Activated CD4-positive, alpha-beta T cell treated with anti-CD3 and anti-CD28 coated beads, Interleukin-2, amount 10 ng/mL, durations not matched to agents 24 days and 14 days (primary cell): ENCODE measurements around the gene ZNF770. TPM values are rescaled to one million over a fixed set of nuclear protein-coding genes. Genes with fewer than 3 reads are reported as not detected.
"Not testable (repeated sequence)": the region's sequence is repeated elsewhere in the genome, so short reads cannot be mapped to it uniquely, and the experiment has no call there.

Source experiments
- DNase-seq: peaks from one replicate; pipeline ENCODE4 v3.0.0; 2022
- H3K27ac Mint-ChIP-seq: one replicate; pipeline ENCODE4 v1.8.0; 2022; ENCODE audit warnings: mild to moderate bottlenecking, mixed read lengths
- H3K27me3 Mint-ChIP-seq: one replicate; pipeline ENCODE4 v1.8.0; 2022; ENCODE audit warnings: mixed read lengths
- H3K36me3 Mint-ChIP-seq: one replicate; pipeline ENCODE4 v1.8.0; 2022; ENCODE audit warnings: low read depth, mild to moderate bottlenecking, mixed read lengths
- H3K4me1 Mint-ChIP-seq: one replicate; pipeline ENCODE4 v1.8.0; 2021; ENCODE audit warnings: mixed read lengths
- H3K4me3 Mint-ChIP-seq: one replicate; pipeline ENCODE4 v1.8.0; 2022; ENCODE audit warnings: mild to moderate bottlenecking, moderate library complexity, mixed read lengths
- H3K9me3 Mint-ChIP-seq: one replicate; pipeline ENCODE4 v1.8.0; 2021; ENCODE audit warnings: mixed read lengths
- intact Hi-C: fragments of 100-400 bp; cut with micrococcal nuclease; formaldehyde crosslinking; loops from one replicate; pipeline ENCODE4 v1.15.1; 2023
- total RNA-seq: library from RNA; stranded (reverse); gene quantifications from 2 replicates; pipeline ENCODE4 v1.2.3, GENCODE V29; 2022

ZNF770 gene
- total RNA-seq, 1 donor from 2014 or later: 56.3 TPM

DNA sequence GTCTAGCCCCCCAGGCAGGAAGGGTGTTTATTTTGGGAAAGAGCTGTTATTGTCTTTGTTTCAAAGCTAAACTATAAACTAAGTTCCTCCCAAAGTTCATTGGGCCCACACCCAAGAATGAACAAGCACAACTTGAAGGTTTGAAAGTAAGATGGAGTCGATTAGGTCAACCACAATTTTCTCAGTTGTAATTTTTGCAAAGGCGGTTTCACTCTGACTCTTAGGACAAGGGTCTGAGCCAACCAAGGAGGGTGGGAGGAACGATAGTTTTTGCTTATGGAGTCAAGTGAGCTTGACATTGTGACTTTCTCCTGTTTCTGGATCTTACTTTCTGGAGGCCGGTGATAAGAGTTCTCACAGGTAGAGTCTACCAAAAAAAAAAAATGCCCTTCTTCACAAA is 5.8 kb upstream of the ZNF770 start:
- H3K27me3 Mint-ChIP-seq: no peaks in the 10 kb centered on the region
- H3K36me3 Mint-ChIP-seq: no peaks in the 10 kb centered on the region
- intact Hi-C loops: no loop called here
- peak overlapping the region; percentile 84 for H3K27ac Mint-ChIP-seq
- peaks cover 7% of the 10 kb centered on the region for H3K9me3 Mint-ChIP-seq
- DNase-seq: peak; percentile 66
- peak overlapping the region; percentile 63 for H3K4me3 Mint-ChIP-seq
- peaks cover 28% of the 10 kb centered on the region for H3K4me1 Mint-ChIP-seq

GRCh38 chr15:34993412-34993811 is 5.3 kb upstream of the ZNF770 start:
- Mint-ChIP-seq H3K27me3 (no peaks in the 10 kb centered on the region), H3K4me3 (peak overlapping the region; percentile 63), H3K36me3 (no peaks in the 10 kb centered on the region), H3K4me1 (peaks cover 28% of the 10 kb centered on the region), H3K9me3 (peaks cover 7% of the 10 kb centered on the region), H3K27ac (peak overlapping the region; percentile 84)
- intact Hi-C loops: no loop called here
- peak; percentile 61 for DNase-seq

GRCh38 chr15:34987609-34988026 is 469 bp downstream of the ZNF770 start:
- H3K27me3 Mint-ChIP-seq: no peaks in the 10 kb centered on the region
- no peak for DNase-seq
- H3K36me3 Mint-ChIP-seq: peaks cover 33% of the 10 kb centered on the region

GRCh38 chr15:34986771-34987480 is 1.2 kb downstream of the ZNF770 start:
- Mint-ChIP-seq H3K4me1 (peaks cover 22% of the 10 kb centered on the region), H3K36me3 (peaks cover 39% of the 10 kb centered on the region), H3K27me3 (no peaks in the 10 kb centered on the region), H3K4me3 (peak overlapping the region; percentile 97), H3K9me3 (no peaks in the 10 kb centered on the region), H3K27ac (peak overlapping the region; percentile 99)
- intact Hi-C loops: loop anchor here (5.0 kb wide), 1 partner anchor 560 kb away; the partner anchor contains the start of gene DPH6
- DNase-seq: no peak

More at GRCh38 chr15:34987609-34988026, 469 bp downstream of the ZNF770 start:
- H3K4me1 Mint-ChIP-seq: peaks cover 22% of the 10 kb centered on the region
- no peaks in the 10 kb centered on the region for H3K9me3 Mint-ChIP-seq
- peak overlapping the region; percentile 99 for H3K27ac Mint-ChIP-seq
- intact Hi-C loops: loop anchor here (1.0 to 5.0 kb wide), 2 partner anchors 18 to 560 kb away; partner anchors contain the start of genes AQR and DPH6
- H3K4me3 Mint-ChIP-seq: peak overlapping the region; percentile 97

DNA sequence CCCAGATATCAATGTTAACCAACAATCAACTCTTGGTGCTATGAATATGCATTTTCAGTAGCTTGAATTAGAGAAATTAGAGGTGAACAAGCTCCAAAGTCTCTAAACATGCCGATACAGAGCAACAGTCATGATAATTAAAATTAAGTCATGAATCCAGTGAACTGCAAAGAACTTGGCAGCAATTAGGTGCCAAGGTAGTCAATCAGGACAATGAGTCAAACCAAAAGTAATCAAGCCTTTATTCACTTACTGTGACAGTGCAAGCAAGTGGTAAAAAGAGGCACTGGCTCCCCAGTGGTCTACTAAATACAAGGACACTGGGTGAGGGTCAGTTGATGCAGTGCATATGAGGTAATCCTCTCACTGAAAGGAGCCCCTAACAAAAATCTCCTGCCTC is 1.8 kb downstream of the ZNF770 start:
- DNase-seq: no peak
- peaks cover 21% of the 10 kb centered on the region for H3K4me1 Mint-ChIP-seq
- H3K36me3 Mint-ChIP-seq: peaks cover 43% of the 10 kb centered on the region
- H3K9me3 Mint-ChIP-seq: no peaks in the 10 kb centered on the region
- H3K4me3 Mint-ChIP-seq: peak overlapping the region; percentile 97
- peak overlapping the region; percentile 64 for H3K27ac Mint-ChIP-seq
- intact Hi-C loops: loop anchor here (5.0 kb wide), 1 partner anchor 561 kb away; the partner anchor contains the start of gene DPH6
- no peaks in the 10 kb centered on the region for H3K27me3 Mint-ChIP-seq

GRCh38 chr15:34984889-34985630 is 3.0 kb downstream of the ZNF770 start:
- Mint-ChIP-seq H3K36me3 (peaks cover 48% of the 10 kb centered on the region), H3K9me3 (no peaks in the 10 kb centered on the region), H3K27ac (no peak overlapping the region), H3K4me1 (peaks cover 19% of the 10 kb centered on the region), H3K4me3 (peak overlapping the region; percentile 58), H3K27me3 (no peaks in the 10 kb centered on the region)
- intact Hi-C loops: loop anchor here (5.0 kb wide), 1 partner anchor 562 kb away; the partner anchor contains the start of gene DPH6
- DNase-seq: no peak

- Mint-ChIP-seq H3K9me3 (no peaks in the 10 kb centered on the region), H3K4me1 (peaks cover 7% of the 10 kb centered on the region), H3K36me3 (peaks cover 20% of the 10 kb centered on the region), H3K27ac (no peak overlapping the region), H3K27me3 (no peaks in the 10 kb centered on the region), H3K4me3 (no peak overlapping the region)
- DNase-seq: no peak
- intact Hi-C loops: no loop called here
Measured at GRCh38 chr15:34976743-34977142, 11.3 kb downstream of the ZNF770 start.

- no peaks in the 10 kb centered on the region for H3K27me3 Mint-ChIP-seq
- no peak overlapping the region for H3K4me3 Mint-ChIP-seq
- no peak overlapping the region for H3K27ac Mint-ChIP-seq
- H3K4me1 Mint-ChIP-seq: peaks cover 7% of the 10 kb centered on the region
- peaks cover 17% of the 10 kb centered on the region for H3K36me3 Mint-ChIP-seq
- intact Hi-C loops: no loop called here
- no peaks in the 10 kb centered on the region for H3K9me3 Mint-ChIP-seq
- no peak for DNase-seq
Measured at GRCh38 chr15:34976073-34976472, 12.0 kb downstream of the ZNF770 start.

- intact Hi-C loops: no loop called here
- no peak for DNase-seq
- H3K4me3 Mint-ChIP-seq: no peak overlapping the region
- H3K4me1 Mint-ChIP-seq: peaks cover 11% of the 10 kb centered on the region
- peaks cover 15% of the 10 kb centered on the region for H3K36me3 Mint-ChIP-seq
- H3K27me3 Mint-ChIP-seq: no peaks in the 10 kb centered on the region
- no peaks in the 10 kb centered on the region for H3K9me3 Mint-ChIP-seq
- H3K27ac Mint-ChIP-seq: no peak overlapping the region
Measured at GRCh38 chr15:34973512-34973911, 14.6 kb downstream of the ZNF770 start.

DNA sequence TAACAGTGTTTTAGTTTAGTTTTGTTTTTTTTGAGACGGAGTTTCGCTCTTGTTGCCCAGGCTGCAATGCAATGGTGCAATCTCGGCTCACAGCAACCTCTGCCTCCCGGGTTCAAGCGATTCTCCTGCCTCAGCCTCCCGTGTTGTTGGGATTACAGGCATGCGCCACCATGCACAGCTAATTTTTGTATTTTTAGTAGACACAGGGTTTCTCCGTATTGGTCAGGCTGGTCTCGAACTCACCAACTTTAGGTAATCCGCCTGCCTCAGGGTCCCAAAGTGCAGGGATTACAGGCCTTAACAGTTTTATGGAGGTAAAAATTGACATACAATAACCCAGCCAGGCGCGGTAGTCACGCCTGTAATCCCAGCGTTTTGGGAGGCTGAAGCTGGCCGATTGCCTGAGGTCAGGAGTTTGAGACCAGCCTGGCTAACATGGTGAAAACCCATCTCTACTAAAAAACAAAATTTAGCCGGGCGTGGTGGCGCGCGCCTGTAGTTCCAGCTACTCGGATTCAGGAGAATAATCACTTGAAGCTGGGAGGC is 17.9 kb downstream of the ZNF770 start:
- intact Hi-C loops, DNase-seq, H3K9me3 Mint-ChIP-seq, H3K27me3 Mint-ChIP-seq: not testable (repeated sequence)
- Mint-ChIP-seq H3K36me3 (peaks cover 14% of the 10 kb centered on the region), H3K4me1 (peaks cover 28% of the 10 kb centered on the region), H3K27ac (peak overlapping the region; percentile 93), H3K4me3 (peak overlapping the region; percentile 100)

GRCh38 chr15:34969340-34970097 is 18.6 kb downstream of the ZNF770 start, which contains the start of gene AQR:
TSS of gene AQR (minus strand) at chr15:34969742. CDS start at chr15:34969613, 129 bp downstream.
- H3K27ac Mint-ChIP-seq: peak within 1 kb of the TSS; percentile 93
- DNase-seq: peak; percentile 97
- peaks cover 28% of the 10 kb centered on the region for H3K4me1 Mint-ChIP-seq
- peaks cover 15% of the 10 kb centered on the region for H3K36me3 Mint-ChIP-seq
- no peaks in the 10 kb centered on the region for H3K27me3 Mint-ChIP-seq
- no peaks in the 10 kb centered on the region for H3K9me3 Mint-ChIP-seq
- intact Hi-C loops: loop anchor here (1.0 to 10.0 kb wide), 3 partner anchors 19 to 1605 kb away; partner anchors contain the start of genes CDIN1, PGBD4 and ZNF770
- H3K4me3 Mint-ChIP-seq: peak within 1 kb of the TSS; percentile 100

DNA sequence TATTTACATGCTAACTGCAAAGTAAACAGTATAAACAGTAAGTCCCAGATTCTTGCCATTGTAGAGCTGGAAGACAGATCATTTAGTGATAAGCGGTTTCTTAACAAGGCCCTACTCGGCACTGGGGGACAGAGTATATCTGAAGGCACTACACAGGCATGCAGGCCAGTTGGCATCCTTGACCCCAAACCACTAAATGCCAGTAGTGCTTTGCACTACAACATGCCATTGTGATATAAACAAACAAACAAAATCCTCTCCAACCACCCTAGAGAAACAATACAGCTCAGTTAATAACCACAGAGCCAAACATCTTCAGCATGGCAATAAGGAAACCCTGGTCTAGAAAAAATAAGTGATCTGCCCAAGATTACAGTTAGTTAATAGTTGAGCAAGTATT is 23.8 kb downstream of the ZNF770 start:
- Mint-ChIP-seq H3K9me3 (no peaks in the 10 kb centered on the region), H3K36me3 (peaks cover 29% of the 10 kb centered on the region), H3K4me3 (no peak overlapping the region), H3K4me1 (peaks cover 23% of the 10 kb centered on the region), H3K27ac (no peak overlapping the region), H3K27me3 (no peaks in the 10 kb centered on the region)
- no peak for DNase-seq
- intact Hi-C loops: loop anchor here (10.0 kb wide), 1 partner anchor 1611 kb away; the partner anchor contains the start of gene CDIN1

DNA sequence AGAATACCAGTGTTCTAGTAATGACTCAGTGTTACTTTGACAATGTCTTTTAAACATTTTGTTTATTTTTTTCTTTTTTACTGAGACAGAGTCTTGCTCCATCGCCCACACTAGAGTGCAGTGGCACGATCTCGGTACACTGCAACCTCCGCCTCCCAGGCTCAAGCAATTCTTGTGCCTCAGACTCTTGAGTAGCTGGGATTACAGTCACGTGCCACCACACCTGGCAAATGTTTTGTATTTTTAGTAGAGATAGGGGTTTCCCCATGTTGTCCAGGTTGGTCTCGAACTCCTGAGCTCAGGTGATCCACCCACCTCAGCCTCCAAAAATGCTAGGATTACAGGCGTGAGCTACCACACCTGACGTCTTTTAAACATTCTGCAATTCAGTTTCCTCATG is 34.2 kb downstream of the ZNF770 start:
- Mint-ChIP-seq H3K9me3 (no peaks in the 10 kb centered on the region), H3K4me3 (no peak overlapping the region), H3K27me3 (no peaks in the 10 kb centered on the region), H3K4me1 (peaks cover 1% of the 10 kb centered on the region), H3K27ac (no peak overlapping the region), H3K36me3 (peaks cover 24% of the 10 kb centered on the region)
- DNase-seq: no peak
- intact Hi-C loops: no loop called here
